Fibroblast of pulmonary artery (primary cell): ENCODE data around the gene TSTD2.

ENCODE experiments used
- DNase-seq: peaks from one replicate; pipeline ENCODE4 v3.0.0-alpha.2; 2010; ENCODE audit warnings: low read depth
- H3K4me3 ChIP-seq: replicated peaks from 2 replicates; pipeline ENCODE4 v1.5.1; 2011; ENCODE audit warnings: low read depth, mild to moderate bottlenecking, control low read depth, low read length, moderate library complexity
- CTCF ChIP-seq: IDR thresholded peaks from 2 replicates; pipeline ENCODE4 v1.5.1; 2011; ENCODE audit warnings: mild to moderate bottlenecking, control low read depth, low read length, inconsistent platforms; ENCODE audit errors: missing control alignments

TSTD2 gene

GRCh38 chr9:97633859-97634490 lies 807 bp upstream of the TSTD2 start:
- no peak for DNase-seq
- no peak for TF ChIP-seq CTCF
- H3K4me3 ChIP-seq, result peak overlapping the region; percentile 83

- no peak for TF ChIP-seq CTCF
- DNase-seq, result peak; percentile 83
- H3K4me3 ChIP-seq, result peak overlapping the region; percentile 83
Measured at GRCh38 chr9:97632248-97632984, 752 bp downstream of the TSTD2 start.

GRCh38 chr9:97630591-97630990 lies 2.6 kb downstream of the TSTD2 start:
- no peak for TF ChIP-seq CTCF
- no peak for DNase-seq
- H3K4me3 ChIP-seq, result no peak overlapping the region

- DNase-seq, result no peak
- H3K4me3 ChIP-seq, result no peak overlapping the region
- no peak for TF ChIP-seq CTCF
Measured at GRCh38 chr9:97629156-97629555, 4.0 kb downstream of the TSTD2 start.

- H3K4me3 ChIP-seq, result no peak overlapping the region
- no peak for DNase-seq
- TF ChIP-seq CTCF, result no peak
Measured at GRCh38 chr9:97628668-97629067, 4.5 kb downstream of the TSTD2 start.

GRCh38 chr9:97627624-97628023 lies 5.5 kb downstream of the TSTD2 start:
- DNase-seq, result no peak
- TF ChIP-seq CTCF, result no peak
- H3K4me3 ChIP-seq, result no peak overlapping the region

- no peak for DNase-seq
- no peak for TF ChIP-seq CTCF
- no peak overlapping the region for H3K4me3 ChIP-seq
Measured at GRCh38 chr9:97625620-97626019, 7.5 kb downstream of the TSTD2 start.
